SK-N-SH (cell line): ENCODE results near the gene DACT2. TPM values are rescaled to one million over a fixed set of nuclear protein-coding genes. Genes with fewer than 3 reads are reported as not detected.

ENCODE experiments used
- CTCF ChIA-PET: fragments of 300-600, 350-600 bp; formaldehyde crosslinking; extraction: SDS; loops from one replicate; lab custom pipeline; 2021; lab: Yijun Ruan, JAX
- POLR2A ChIA-PET: fragments of 350-600 bp; sonication (Branson Sonifier 250); formaldehyde crosslinking; extraction: SDS; loops from one replicate; lab custom pipeline; 2020; ENCODE audit warnings: antibody characterized with exemption, inconsistent platforms; lab: Yijun Ruan, JAX
- DNase-seq: peaks from one replicate; pipeline ENCODE4 v3.0.0; 2012
- H2AFZ ChIP-seq: fragments of 200-600 bp; sonication (generic); 2 replicates; pipeline ENCODE4 v1.8.1; 2016; ENCODE audit warnings: antibody characterized with exemption, mild to moderate bottlenecking, low read depth
- H3F3A ChIP-seq: fragments of 200-600 bp; sonication (generic); replicated peaks from 2 replicates; pipeline ENCODE3; 2016; ENCODE audit warnings: antibody characterized with exemption, mild to moderate bottlenecking; ENCODE audit not compliant: insufficient read depth
- H3K27ac ChIP-seq, 2 experiments: fragments of 200-500 bp in 1 of 2; fragments of 200-600 bp in 1 of 2; sonication (Bioruptor generic) in 1 of 2; sonication (generic), shearing (Covaris generic) in 1 of 2; 2 replicates each; pipeline versions ENCODE4 v1.5.1 to v1.6.1; 2014 to 2016; ENCODE audit warnings: low read depth in 2 of 2, inconsistent platforms in 1 of 2, low read length in 1 of 2, mild to moderate bottlenecking in 1 of 2, mixed read lengths in 1 of 2
- H3K27me3 ChIP-seq: fragments of 200-600 bp; sonication (generic), shearing (Covaris generic); 2 replicates; pipeline ENCODE4 v1.6.1; 2016; ENCODE audit warnings: mixed run types; ENCODE audit not compliant: insufficient read depth
- H3K36me3 ChIP-seq, 2 experiments: fragments of 200-500 bp in 1 of 2; fragments of 200-600 bp in 1 of 2; sonication (Bioruptor generic) in 1 of 2; sonication (generic) in 1 of 2; replicated peaks in 1 of 2; 2 replicates each; pipeline versions ENCODE3 to v1.5.1; 2014 to 2016; ENCODE audit warnings: low read length in 1 of 2, mild to moderate bottlenecking in 1 of 2; ENCODE audit not compliant: insufficient read depth in 2 of 2, control insufficient read depth in 1 of 2
- H3K4me1 ChIP-seq, 2 experiments: fragments of 200-500 bp in 1 of 2; fragments of 200-600 bp in 1 of 2; sonication (Bioruptor generic) in 1 of 2; sonication (generic), shearing (Covaris generic) in 1 of 2; 2 replicates each; pipeline versions ENCODE4 v1.5.1 to v1.6.1; 2014 to 2016; ENCODE audit warnings: low read depth in 1 of 2, low read length in 1 of 2, mixed run types in 1 of 2; ENCODE audit not compliant: insufficient read depth in 2 of 2, control insufficient read depth in 1 of 2
- H3K4me2 ChIP-seq: fragments of 200-600 bp; sonication (generic), shearing (Covaris generic); 2 replicates; pipeline ENCODE4 v1.6.1; 2017; ENCODE audit warnings: mixed run types
- H3K4me3 ChIP-seq, 2 experiments: fragments of 200-500 bp in 1 of 2; fragments of 200-600 bp in 1 of 2; sonication (Bioruptor generic) in 1 of 2; sonication (generic), shearing (Covaris generic) in 1 of 2; 2 replicates each; pipeline versions ENCODE4 v1.5.1 to v1.8.1; 2014 to 2016; ENCODE audit warnings: low read depth in 2 of 2, inconsistent platforms in 1 of 2, low read length in 1 of 2, mild to moderate bottlenecking in 1 of 2, mixed read lengths in 1 of 2, moderate library complexity in 1 of 2
- H3K79me2 ChIP-seq: fragments of 200-600 bp; sonication (generic); 2 replicates; pipeline ENCODE4 v1.8.1; 2017; ENCODE audit warnings: mild to moderate bottlenecking; ENCODE audit not compliant: insufficient read depth
- H3K9ac ChIP-seq: fragments of 200-600 bp; sonication (generic); 2 replicates; pipeline ENCODE4 v1.6.1; 2017; ENCODE audit warnings: mixed run types
- H3K9me2 ChIP-seq: fragments of 200-600 bp; sonication (generic); 2 replicates; pipeline ENCODE4 v1.6.1; 2017; ENCODE audit warnings: mixed run types
- H3K9me3 ChIP-seq: fragments of 200-600 bp; sonication (generic); 2 replicates; pipeline ENCODE4 v1.6.1; 2017; ENCODE audit warnings: mixed run types, mild to moderate bottlenecking, moderate library complexity
- H4K20me1 ChIP-seq: fragments of 200-600 bp; sonication (generic); 2 replicates; pipeline ENCODE4 v1.6.1; 2017; ENCODE audit warnings: mild to moderate bottlenecking, mixed run types; ENCODE audit not compliant: insufficient read depth
- ELF1 ChIP-seq: IDR thresholded peaks from 2 replicates; pipeline ENCODE4 v1.4.0; 2012
- FOSL2 ChIP-seq: IDR thresholded peaks from 2 replicates; pipeline ENCODE4 v1.4.0; 2012; ENCODE audit warnings: low read depth, mild to moderate bottlenecking, moderate library complexity, borderline replicate concordance
- FOXM1 ChIP-seq: IDR thresholded peaks from 2 replicates; pipeline ENCODE4 v1.4.0; 2012; ENCODE audit warnings: low read depth, mild to moderate bottlenecking
- MXI1 ChIP-seq: IDR thresholded peaks from 2 replicates; pipeline ENCODE4 v1.6.1; 2012; ENCODE audit warnings: mild to moderate bottlenecking, low read depth, low read length, improper control_type of control experiment
- NRF1 ChIP-seq: IDR thresholded peaks from 2 replicates; pipeline ENCODE4 v1.6.1; 2012; ENCODE audit warnings: low read depth, mild to moderate bottlenecking, low read length
- RFX5 ChIP-seq: IDR thresholded peaks from 2 replicates; pipeline ENCODE4 v1.6.1; 2012; ENCODE audit warnings: mild to moderate bottlenecking, improper control_type of control experiment, low read length
- SIN3A ChIP-seq: IDR thresholded peaks from 2 replicates; pipeline ENCODE4 v1.6.1; 2012; ENCODE audit warnings: low read depth, mild to moderate bottlenecking, low read length, moderate library complexity, borderline replicate concordance
- YY1 ChIP-seq: IDR thresholded peaks from 2 replicates; pipeline ENCODE4 v1.4.0; 2012; ENCODE audit warnings: low read depth, mild to moderate bottlenecking
- WGBS: methylation state at CpG from one replicate; pipeline ENCODE4 v1.1.6; 2017; ENCODE audit warnings: low lambda C conversion rate; 5-methylcytosine and 5-hydroxymethylcytosine counted together
- polyA plus RNA-seq, 3 experiments: library from polyadenylated mRNA; depleted of rRNA; stranded (reverse); fragments of >200 nt; gene quantifications; 2 replicates each; pipeline ENCODE4 v1.2.3, GENCODE V29; 2012

DACT2 gene
- polyA plus RNA-seq, 1 of the 3 experiments (the other 2 are of a cell fraction): not detected

DNA sequence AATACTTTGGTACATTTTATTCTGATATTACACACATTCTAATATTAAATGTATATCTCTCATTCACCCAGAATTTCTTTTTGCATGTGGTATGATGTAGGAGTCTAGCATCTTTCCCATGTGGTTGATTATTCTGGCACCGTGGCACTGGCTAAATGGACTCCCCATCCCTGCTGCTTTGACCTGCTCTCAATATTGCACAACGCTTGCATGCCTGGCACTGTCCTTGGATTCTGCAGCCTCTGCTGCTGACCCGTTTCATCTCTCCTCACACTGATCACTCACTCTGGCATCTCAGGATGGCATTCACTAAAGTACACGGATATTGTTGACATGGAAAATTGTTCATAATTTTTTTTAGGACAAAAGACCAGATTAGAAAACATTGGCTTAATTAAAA, 11.5 kb upstream of the DACT2 start:
- Histone ChIP-seq H4K20me1 (no peaks in the 10 kb centered on the region), H3K4me3 (no peak overlapping the region), H3K9ac (no peak overlapping the region), H3K4me1 (no peaks in the 10 kb centered on the region), H2AFZ (no peak overlapping the region), H3K9me2 (no peaks in the 10 kb centered on the region), H3K36me3 (no peaks in the 10 kb centered on the region), H3K79me2 (no peaks in the 10 kb centered on the region), H3K27me3 (no peaks in the 10 kb centered on the region), H3F3A (no peaks in the 10 kb centered on the region), H3K4me2 (no peak overlapping the region), H3K27ac (no peak overlapping the region), H3K9me3 (no peaks in the 10 kb centered on the region)
- CTCF ChIA-PET: interaction anchor here (1.0 kb wide), 1 partner anchor 39 kb away, joined by 3 read pairs; no protein-coding TSS in a partner anchor
- POLR2A ChIA-PET: no interaction called here
- no peak for TF ChIP-seq ELF1
- TF ChIP-seq YY1: no peak
- no peak for TF ChIP-seq RFX5
- DNase-seq: no peak
- 24% methylated on average over 4 of the region's 4 CpGs for WGBS

DNA sequence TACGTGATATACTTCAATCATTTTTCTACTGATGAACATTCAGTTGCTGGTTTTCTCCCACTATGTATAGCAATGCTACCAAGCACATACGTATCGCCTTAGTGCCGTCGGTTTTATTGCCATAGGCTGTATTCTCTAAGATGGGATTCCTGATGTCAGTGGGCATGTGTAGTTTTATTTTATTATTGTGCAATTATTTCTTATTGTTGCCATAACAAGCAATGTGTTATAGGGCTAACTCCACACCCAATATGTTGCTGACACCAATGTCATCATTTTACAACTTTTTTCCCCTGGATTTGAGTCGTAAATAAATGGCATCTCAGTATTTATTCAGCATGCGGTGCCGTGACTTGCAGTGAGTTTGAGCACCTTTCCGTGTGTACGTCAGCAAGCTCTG, 10.8 kb upstream of the DACT2 start:
- 55% methylated on average over 10 of the region's 10 CpGs for WGBS
- Histone ChIP-seq H3K9me3 (peaks cover 3% of the 10 kb centered on the region; the same call in 1 of the 2 replicates), H3K79me2 (no peaks in the 10 kb centered on the region), H3K27me3 (no peaks in the 10 kb centered on the region), H3K4me2 (no peak overlapping the region), H3K4me3 (no peak overlapping the region), H3K4me1 (no peaks in the 10 kb centered on the region), H2AFZ (no peak overlapping the region), H3F3A (no peaks in the 10 kb centered on the region), H3K9me2 (no peaks in the 10 kb centered on the region), H3K36me3 (no peaks in the 10 kb centered on the region), H3K9ac (no peak overlapping the region), H3K27ac (no peak overlapping the region), H4K20me1 (no peaks in the 10 kb centered on the region)
- POLR2A ChIA-PET: no interaction called here
- no peak for DNase-seq
- CTCF ChIA-PET: no interaction called here
- TF ChIP-seq SIN3A: no peak
- TF ChIP-seq NRF1: no peak
- TF ChIP-seq RFX5: no peak
- TF ChIP-seq FOSL2: no peak
- no peak for TF ChIP-seq MXI1

DNA sequence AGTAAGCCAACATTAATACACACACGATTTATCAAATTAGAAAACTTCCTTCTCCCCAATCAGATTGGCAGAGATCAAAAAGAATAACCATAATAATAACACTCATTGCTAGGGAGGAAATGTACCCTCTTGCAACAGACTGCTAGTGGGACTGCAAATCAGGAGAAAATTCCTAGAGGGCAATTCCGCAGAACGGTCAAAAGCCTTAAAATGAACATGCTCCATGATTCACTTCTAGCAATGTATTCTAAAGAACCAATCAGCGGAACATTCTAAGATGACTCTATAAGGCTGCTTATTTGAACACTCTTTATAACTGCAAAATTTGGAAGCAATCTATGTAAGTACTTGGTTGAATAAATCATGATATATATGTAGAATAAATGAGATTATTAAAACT, 8.5 kb upstream of the DACT2 start:
- DNase-seq: no peak
- no peaks in the 10 kb centered on the region for H4K20me1 ChIP-seq
- POLR2A ChIA-PET: no interaction called here
- H3K4me3 ChIP-seq: no peak overlapping the region
- CTCF ChIA-PET: no interaction called here
- H3K4me2 ChIP-seq: no peak overlapping the region
- no peaks in the 10 kb centered on the region for H3K36me3 ChIP-seq
- no peak for TF ChIP-seq FOXM1
- no peaks in the 10 kb centered on the region for H3K27me3 ChIP-seq
- H3K79me2 ChIP-seq: no peaks in the 10 kb centered on the region
- no peak overlapping the region for H2AFZ ChIP-seq
- H3K27ac ChIP-seq: no peak overlapping the region
- H3K4me1 ChIP-seq: no peaks in the 10 kb centered on the region
- 55% methylated on average over 4 of the region's 4 CpGs for WGBS
- H3F3A ChIP-seq: no peaks in the 10 kb centered on the region
- no peaks in the 10 kb centered on the region for H3K9me2 ChIP-seq
- H3K9ac ChIP-seq: no peak overlapping the region
- peaks cover 3% of the 10 kb centered on the region; the same call in 1 of the 2 replicates for H3K9me3 ChIP-seq
